ENCODE data around the gene MROH2A.
"Not testable (repeated sequence)": the region's sequence is repeated elsewhere in the genome, so short reads cannot be mapped to it uniquely, and the experiment has no call there.

Gene MROH2A, protein sequence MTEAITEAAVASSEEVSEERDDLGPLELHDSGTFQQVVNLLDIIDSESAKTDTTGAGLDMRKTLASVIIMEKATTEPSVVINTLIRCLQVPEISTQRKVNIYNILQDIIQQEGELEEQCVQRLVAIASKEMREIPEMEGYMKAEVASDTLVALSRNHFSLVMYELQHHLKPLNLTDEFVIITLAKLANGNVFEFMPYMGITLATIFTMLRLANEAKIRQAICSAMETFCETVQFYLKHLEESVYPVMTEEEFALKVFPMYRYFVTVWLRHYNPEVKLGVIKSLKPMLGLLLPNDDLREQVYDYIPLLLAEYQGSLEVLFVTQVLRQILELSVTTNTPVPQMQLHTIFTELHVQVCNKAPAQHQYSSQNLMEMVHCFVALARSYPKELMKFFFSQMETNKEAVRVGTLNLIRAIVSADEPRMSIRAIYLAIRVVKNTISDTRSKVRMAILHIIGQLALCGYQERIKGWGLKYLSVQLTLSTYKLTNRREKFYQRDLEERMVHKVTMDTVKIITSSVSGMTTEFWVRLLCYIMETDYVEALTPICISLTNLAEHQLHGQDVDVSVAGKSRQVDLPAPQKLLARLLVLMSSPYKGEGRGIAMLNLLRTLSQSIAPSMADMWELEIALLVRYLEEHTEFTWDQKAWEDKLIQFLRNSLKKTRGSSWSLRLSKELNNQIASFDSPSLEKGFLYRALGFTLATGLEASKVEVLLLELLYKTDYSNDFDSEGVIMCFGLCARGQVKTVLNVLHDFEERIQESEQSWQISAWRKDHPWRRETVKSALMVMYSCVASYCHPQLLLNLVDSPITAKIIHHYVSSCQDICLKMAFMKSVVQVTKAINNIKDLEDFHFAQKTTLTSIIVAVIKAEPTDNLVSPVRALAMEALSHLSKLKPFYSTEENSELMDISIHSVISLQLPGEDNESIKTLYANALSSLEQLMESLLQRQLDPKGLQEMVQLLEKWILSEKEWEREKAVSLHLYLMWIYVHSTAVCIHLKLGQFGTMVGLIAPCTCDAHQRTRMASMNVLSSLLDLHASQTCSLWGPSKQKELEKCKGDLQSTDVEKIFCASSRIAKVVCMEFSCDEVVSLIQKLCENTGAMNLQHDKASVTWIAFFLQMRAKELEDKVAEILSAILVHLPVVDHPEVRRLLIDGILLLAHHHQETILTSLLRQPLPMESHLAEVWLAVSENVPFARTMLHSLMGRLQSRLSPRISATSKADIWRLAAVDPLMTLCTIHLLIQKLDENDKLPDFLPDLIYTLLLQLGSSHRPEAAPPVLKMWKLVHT (N-terminal part only)

GRCh38 chr2:233778030-233778429 lies at the start of gene MROH2A:
TSS of gene MROH2A (plus strand) at chr2:233778330. CDS start at chr2:233779359, 1,029 bp downstream.
- DNase-seq = no peak

DNA sequence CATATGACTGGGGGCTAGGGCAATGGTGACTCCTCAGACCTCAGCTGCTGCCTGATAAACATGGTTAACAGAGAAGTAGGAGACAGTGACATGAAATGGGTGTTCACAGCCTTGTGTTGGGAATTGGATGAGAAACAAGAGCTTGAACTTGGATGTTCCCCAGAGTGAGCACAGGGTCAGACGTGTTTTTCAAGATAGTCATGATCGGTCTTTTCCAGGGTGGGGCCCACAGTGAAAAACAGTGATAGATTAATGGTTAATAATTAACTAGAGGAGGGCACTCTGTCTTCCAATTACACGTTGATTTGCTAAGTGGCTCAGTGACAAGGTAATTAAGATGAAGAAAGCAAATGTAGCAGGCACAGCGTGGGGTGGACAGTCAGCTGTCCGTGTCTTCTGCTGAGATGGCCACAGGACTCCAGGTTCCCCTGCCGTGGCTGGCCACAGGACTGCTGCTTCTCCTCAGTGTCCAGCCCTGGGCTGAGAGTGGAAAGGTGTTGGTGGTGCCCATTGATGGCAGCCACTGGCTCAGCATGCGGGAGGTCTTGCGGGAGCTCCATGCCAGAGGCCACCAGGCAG lies 49.3 kb upstream of the MROH2A start, which contains the start of gene UGT1A3:
UGT1A3 (plus strand) TSS at position 320 of the 579 bp plus-strand sequence; CDS start at position 405, 85 bp downstream.
- DNase-seq = no peak

GRCh38 chr2:233736868-233737653 lies 41.1 kb upstream of the MROH2A start:
- DNase-seq = not testable (repeated sequence)

- no peak for DNase-seq
Observed at GRCh38 chr2:233740870-233741269, 37.3 kb upstream of the MROH2A start.

GRCh38 chr2:233743464-233744259 lies 34.5 kb upstream of the MROH2A start:
- DNase-seq = no peak

GRCh38 chr2:233745073-233745755 lies 32.9 kb upstream of the MROH2A start:
- no peak for DNase-seq

DNA sequence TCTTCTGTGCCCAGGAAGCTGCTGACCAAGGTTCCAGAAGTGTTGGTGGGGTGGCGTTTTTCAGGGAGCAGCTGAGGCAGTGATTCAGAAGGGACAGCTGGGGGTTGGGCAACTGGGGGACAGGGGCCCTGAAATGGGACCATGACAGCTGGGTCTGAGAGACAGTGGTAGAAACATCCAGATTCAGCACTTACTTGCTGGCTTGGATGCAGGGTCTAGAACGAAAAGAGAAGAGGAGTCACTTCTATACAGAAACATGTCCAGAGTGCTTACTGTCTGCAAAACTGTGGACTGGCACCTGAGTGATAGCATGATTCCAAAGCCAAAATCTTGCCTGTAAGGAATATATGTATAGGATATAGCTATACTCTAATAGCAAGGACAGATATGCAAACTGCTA lies 32.3 kb upstream of the MROH2A start:
- DNase-seq = not testable (repeated sequence)

- no peak for DNase-seq
Observed at GRCh38 chr2:233746475-233747282, 31.5 kb upstream of the MROH2A start.

GRCh38 chr2:233747283-233747544 lies 30.9 kb upstream of the MROH2A start:
- no peak for DNase-seq

- DNase-seq = not testable (repeated sequence)
Observed at GRCh38 chr2:233750689-233751088, 27.4 kb upstream of the MROH2A start.

DNA sequence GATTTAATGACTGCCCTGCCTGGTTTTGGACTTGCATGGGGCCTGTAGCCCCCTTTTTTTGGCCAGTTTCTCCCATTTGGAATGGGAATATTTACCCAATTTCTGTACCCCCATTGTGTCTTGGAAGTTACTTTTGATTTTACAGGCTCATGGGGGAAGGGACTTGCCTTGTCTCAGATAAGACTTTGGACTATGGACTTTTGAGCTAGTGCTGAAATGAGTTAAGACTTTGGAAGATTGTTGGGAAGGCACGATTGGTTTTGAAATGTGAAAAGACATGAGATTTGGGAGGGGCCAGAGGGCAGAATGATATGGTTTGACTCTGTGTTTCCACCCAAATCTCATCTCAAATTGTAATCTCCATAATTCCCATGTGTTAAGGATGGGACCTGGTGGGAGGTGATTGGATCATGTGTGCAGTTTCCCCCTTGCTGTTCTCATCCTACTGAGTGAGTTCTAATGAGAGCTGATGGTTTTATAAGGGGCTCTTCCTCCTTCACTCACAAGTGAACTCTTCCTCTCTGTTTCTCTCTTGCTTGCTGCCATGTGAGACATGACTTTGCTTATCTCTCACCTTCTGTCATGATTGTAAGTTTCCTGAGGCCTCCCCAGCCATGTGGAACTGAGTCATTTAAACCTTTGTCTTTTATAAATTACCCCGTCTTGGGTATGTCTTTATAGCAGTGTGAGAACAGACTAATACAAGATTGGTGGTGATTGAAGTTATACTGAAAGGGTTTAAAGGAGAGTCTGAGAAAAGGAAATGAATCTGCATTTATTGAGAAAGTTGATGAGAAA lies 26.7 kb upstream of the MROH2A start:
- not testable (repeated sequence) for DNase-seq

DNA sequence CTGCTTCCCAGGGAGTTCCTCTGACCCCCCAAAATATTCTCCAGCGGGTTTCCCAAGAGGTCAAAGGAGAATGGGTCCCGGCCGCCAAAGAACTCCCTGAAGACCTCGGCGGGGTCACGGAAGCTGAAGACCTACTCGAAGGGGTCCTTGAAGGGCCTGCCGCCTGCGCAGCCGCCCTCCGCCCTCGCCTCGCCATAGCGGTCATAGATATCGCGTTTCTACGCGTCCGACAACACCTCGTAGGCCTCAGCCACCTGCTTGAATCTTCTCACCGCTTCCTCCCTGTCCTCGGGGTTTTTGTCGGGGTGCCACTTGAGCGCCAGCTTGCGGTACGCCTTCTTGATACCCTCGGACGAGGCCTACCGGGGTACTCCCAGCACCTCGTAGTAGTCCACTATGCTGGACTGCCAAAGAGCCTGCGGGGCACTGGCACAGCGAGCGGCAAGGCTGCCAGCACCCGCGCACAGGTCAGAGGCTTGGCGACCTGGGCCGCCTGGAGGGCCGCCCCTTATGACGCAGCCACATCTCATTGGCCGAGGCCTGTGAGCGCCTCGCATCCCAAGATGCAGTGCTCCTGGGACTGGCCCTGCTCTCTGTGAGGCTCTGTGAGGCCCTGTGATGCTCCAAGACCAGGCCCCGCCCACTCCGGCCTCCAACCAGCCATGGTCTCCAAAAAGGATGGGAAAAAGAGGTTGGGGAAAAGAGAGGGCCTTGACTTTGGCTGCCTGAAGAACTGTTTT lies 23.1 kb upstream of the MROH2A start:
- DNase-seq = no peak

- DNase-seq = no peak
Observed at GRCh38 chr2:233756429-233757081, 21.6 kb upstream of the MROH2A start.

- DNase-seq = no peak
Observed at GRCh38 chr2:233758141-233758540, 20.0 kb upstream of the MROH2A start.

DNA sequence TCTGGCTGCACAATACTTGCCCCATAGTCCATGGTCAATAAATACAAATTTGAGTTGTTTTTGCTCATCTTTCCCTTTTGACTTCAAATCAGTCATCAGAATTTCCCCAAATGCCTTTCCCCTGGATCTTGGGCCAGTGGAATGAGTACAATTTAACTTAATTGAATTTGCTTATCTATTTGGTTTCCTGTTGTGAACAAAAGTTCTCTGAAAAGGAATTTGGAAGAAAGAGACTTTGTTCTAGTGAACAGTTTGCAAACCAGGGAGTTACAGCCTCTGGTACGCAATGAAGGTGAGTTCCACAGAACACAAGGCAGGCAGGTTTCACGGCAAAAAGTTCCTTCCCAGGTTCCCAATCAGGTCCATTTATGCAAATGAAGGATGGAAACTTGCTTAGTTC lies 19.3 kb upstream of the MROH2A start:
- no peak for DNase-seq

GRCh38 chr2:233760043-233760442 lies 18.1 kb upstream of the MROH2A start, which contains the start of gene UGT1A1:
TSS of gene UGT1A1 (plus strand) at chr2:233760270. CDS start at chr2:233760288, 18 bp downstream.
- DNase-seq = no peak
